Measurements from ENCODE around the gene PAK5. TPM values are rescaled to one million over a fixed set of nuclear protein-coding genes. Genes with fewer than 3 reads are reported as not detected.

PAK5 gene
- total RNA-seq, 2 experiments from 2014 or later: not detected

DNA sequence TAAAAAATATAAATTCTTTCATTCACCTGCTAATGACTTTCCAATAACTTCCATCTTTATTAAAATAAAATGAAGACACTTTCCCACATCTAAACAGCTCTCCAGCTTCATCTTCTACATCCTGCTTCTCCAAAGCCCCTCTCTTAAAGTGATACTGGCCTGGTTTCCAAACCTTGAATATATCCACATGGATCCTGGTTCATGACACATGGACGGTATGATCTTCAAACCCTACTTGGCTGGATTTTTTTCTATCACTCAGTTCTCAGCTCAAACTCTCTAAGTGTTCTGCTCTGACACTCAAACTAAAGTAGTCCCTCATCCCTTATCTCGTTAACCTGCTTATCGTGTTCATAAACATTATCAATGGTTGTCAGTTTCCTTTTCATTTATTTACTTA, 128.2 kb downstream of the PAK5 start:
- DNase-seq: no peak
- H3K4me3 Mint-ChIP-seq: no peak overlapping the region
- CTCF ChIA-PET: no interaction called here
- intact Hi-C loops (cut with micrococcal nuclease): no loop called here
- peaks cover 2% of the 10 kb centered on the region for H3K9me3 Mint-ChIP-seq
- H3K27ac Mint-ChIP-seq: no peak overlapping the region
- H3K27me3 Mint-ChIP-seq (ENCODE audit: low read depth): no peaks in the 10 kb centered on the region
- no peaks in the 10 kb centered on the region for H3K36me3 Mint-ChIP-seq (ENCODE audit: low read depth)
- no peaks in the 10 kb centered on the region for H3K4me1 Mint-ChIP-seq (ENCODE audit: low read depth)

DNA sequence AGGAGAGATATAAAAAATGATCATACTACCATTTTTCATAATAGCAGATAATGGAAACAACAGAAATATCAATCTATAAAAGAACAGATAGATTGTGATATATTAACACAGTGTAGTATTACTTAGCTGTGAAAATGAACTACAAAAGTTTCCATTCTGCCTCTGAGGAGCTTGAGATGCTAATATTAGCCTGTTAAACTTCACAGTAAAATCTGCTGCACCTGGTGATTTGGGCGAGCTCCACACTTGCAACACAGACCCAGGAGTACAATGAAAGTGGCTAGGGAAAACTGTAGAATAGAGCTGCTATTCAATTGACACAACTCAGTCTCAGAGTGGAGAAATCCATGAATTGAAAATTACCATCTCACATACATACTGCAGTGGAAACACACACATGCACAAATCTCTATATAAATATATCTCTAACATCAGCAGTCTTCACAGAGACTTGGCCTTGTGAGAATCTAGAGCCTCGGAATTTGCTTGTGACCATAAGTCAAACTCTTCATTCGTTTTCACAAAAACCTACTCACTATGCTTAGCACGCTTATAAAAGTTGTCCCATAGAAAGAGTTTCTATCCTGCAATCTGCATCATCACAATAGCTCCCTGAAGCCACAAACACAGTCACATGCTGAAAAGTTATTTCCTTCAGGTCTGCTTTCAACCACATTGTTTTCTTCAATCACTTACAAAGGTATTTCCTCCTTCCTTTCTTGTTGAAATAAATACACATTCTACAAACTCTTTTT, 133.0 kb downstream of the PAK5 start:
- intact Hi-C loops (cut with micrococcal nuclease): no loop called here

DNA sequence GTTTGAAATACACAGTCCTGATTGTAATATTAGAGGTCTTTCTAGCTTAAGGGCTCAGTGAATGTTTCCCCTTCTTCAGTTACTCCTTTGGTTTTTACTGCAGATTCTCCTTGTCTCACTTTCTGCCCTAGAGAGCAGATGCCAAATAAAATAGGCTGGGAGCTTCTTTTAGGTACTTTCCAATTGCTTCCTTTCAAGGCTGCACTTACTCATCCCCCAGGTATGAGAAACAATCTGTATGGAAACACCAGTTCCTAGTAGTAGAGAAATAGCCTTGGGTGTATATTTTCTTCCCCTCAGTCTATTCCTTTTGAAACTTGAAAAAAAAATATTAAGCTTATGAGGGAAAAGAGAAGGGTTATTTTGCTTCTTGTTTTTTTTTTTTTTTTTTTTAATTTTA, 139.7 kb downstream of the PAK5 start:
- H3K4me1 Mint-ChIP-seq (ENCODE audit: low read depth): no peaks in the 10 kb centered on the region
- intact Hi-C loops (cut with micrococcal nuclease): no loop called here
- no peak for DNase-seq
- no peaks in the 10 kb centered on the region for H3K36me3 Mint-ChIP-seq (ENCODE audit: low read depth)
- no peak overlapping the region for H3K27ac Mint-ChIP-seq
- no peak overlapping the region for H3K4me3 Mint-ChIP-seq
- no peaks in the 10 kb centered on the region for H3K27me3 Mint-ChIP-seq (ENCODE audit: low read depth)
- no peaks in the 10 kb centered on the region for H3K9me3 Mint-ChIP-seq
- CTCF ChIA-PET: no interaction called here

More for the DNA sequence above, 133.0 kb downstream of the PAK5 start:
- no peak for DNase-seq
- Mint-ChIP-seq H3K9me3 (peaks cover 2% of the 10 kb centered on the region), H3K36me3 (ENCODE audit: low read depth) (no peaks in the 10 kb centered on the region), H3K27me3 (ENCODE audit: low read depth) (no peaks in the 10 kb centered on the region), H3K4me3 (no peak overlapping the region), H3K4me1 (ENCODE audit: low read depth) (no peaks in the 10 kb centered on the region), H3K27ac (no peak overlapping the region)
- CTCF ChIA-PET: no interaction called here

GRCh38 chr20:9689041-9689440, 149.8 kb downstream of the PAK5 start:
- H3K27me3 Mint-ChIP-seq (ENCODE audit: low read depth): no peaks in the 10 kb centered on the region
- intact Hi-C loops (cut with micrococcal nuclease): no loop called here
- no peaks in the 10 kb centered on the region for H3K9me3 Mint-ChIP-seq
- DNase-seq: no peak
- H3K4me1 Mint-ChIP-seq (ENCODE audit: low read depth): no peaks in the 10 kb centered on the region
- H3K36me3 Mint-ChIP-seq (ENCODE audit: low read depth): no peaks in the 10 kb centered on the region
- H3K4me3 Mint-ChIP-seq: no peak overlapping the region
- no peak overlapping the region for H3K27ac Mint-ChIP-seq
- CTCF ChIA-PET: no interaction called here

- Mint-ChIP-seq H3K4me1 (ENCODE audit: low read depth) (no peaks in the 10 kb centered on the region), H3K4me3 (no peak overlapping the region), H3K9me3 (no peaks in the 10 kb centered on the region), H3K36me3 (ENCODE audit: low read depth) (no peaks in the 10 kb centered on the region), H3K27ac (no peak overlapping the region), H3K27me3 (ENCODE audit: low read depth) (no peaks in the 10 kb centered on the region)
- CTCF ChIA-PET: no interaction called here
- no peak for DNase-seq
- intact Hi-C loops (cut with micrococcal nuclease): no loop called here
These were observed 152.0 kb downstream of the PAK5 start for GRCh38 chr20:9686866-9687265.

- CTCF ChIA-PET: no interaction called here
- Mint-ChIP-seq H3K27me3 (ENCODE audit: low read depth) (no peaks in the 10 kb centered on the region), H3K27ac (no peak overlapping the region), H3K4me1 (ENCODE audit: low read depth) (no peaks in the 10 kb centered on the region), H3K9me3 (no peaks in the 10 kb centered on the region), H3K36me3 (ENCODE audit: low read depth) (no peaks in the 10 kb centered on the region), H3K4me3 (no peak overlapping the region)
- intact Hi-C loops (cut with micrococcal nuclease): no loop called here
- no peak for DNase-seq
These were observed 152.4 kb downstream of the PAK5 start for GRCh38 chr20:9686455-9686854.

- Mint-ChIP-seq H3K27ac (no peak overlapping the region), H3K27me3 (ENCODE audit: low read depth) (no peaks in the 10 kb centered on the region), H3K36me3 (ENCODE audit: low read depth) (no peaks in the 10 kb centered on the region), H3K4me1 (ENCODE audit: low read depth) (no peaks in the 10 kb centered on the region), H3K9me3 (no peaks in the 10 kb centered on the region), H3K4me3 (no peak overlapping the region)
- CTCF ChIA-PET: interaction anchor here (0.7 kb wide), 1 partner anchor 197 kb away, joined by 3 read pairs; no protein-coding TSS in a partner anchor
- intact Hi-C loops (cut with micrococcal nuclease): no loop called here
- no peak for DNase-seq
These were observed 152.9 kb downstream of the PAK5 start for GRCh38 chr20:9686001-9686400.

- H3K4me1 Mint-ChIP-seq (ENCODE audit: low read depth): no peaks in the 10 kb centered on the region
- no peak overlapping the region for H3K4me3 Mint-ChIP-seq
- H3K27ac Mint-ChIP-seq: no peak overlapping the region
- no peaks in the 10 kb centered on the region for H3K9me3 Mint-ChIP-seq
- no peaks in the 10 kb centered on the region for H3K27me3 Mint-ChIP-seq (ENCODE audit: low read depth)
- no peak for DNase-seq
- intact Hi-C loops (cut with micrococcal nuclease): no loop called here
- CTCF ChIA-PET: no interaction called here
- H3K36me3 Mint-ChIP-seq (ENCODE audit: low read depth): no peaks in the 10 kb centered on the region
These were observed 153.9 kb downstream of the PAK5 start for GRCh38 chr20:9685011-9685410.

- H3K36me3 Mint-ChIP-seq (ENCODE audit: low read depth): no peaks in the 10 kb centered on the region
- H3K4me3 Mint-ChIP-seq: no peak overlapping the region
- no peaks in the 10 kb centered on the region for H3K27me3 Mint-ChIP-seq (ENCODE audit: low read depth)
- CTCF ChIA-PET: no interaction called here
- no peak overlapping the region for H3K27ac Mint-ChIP-seq
- DNase-seq: no peak
- H3K4me1 Mint-ChIP-seq (ENCODE audit: low read depth): no peaks in the 10 kb centered on the region
- peaks cover 2% of the 10 kb centered on the region for H3K9me3 Mint-ChIP-seq
- intact Hi-C loops (cut with micrococcal nuclease): no loop called here
These were observed 161.7 kb downstream of the PAK5 start for GRCh38 chr20:9677100-9677623.

- no peaks in the 10 kb centered on the region for H3K4me1 Mint-ChIP-seq (ENCODE audit: low read depth)
- H3K4me3 Mint-ChIP-seq: no peak overlapping the region
- H3K27ac Mint-ChIP-seq: no peak overlapping the region
- CTCF ChIA-PET: no interaction called here
- intact Hi-C loops (cut with micrococcal nuclease): no loop called here
- H3K36me3 Mint-ChIP-seq (ENCODE audit: low read depth): no peaks in the 10 kb centered on the region
- H3K27me3 Mint-ChIP-seq (ENCODE audit: low read depth): no peaks in the 10 kb centered on the region
- peaks cover 7% of the 10 kb centered on the region for H3K9me3 Mint-ChIP-seq
- DNase-seq: no peak
These were observed 165.9 kb downstream of the PAK5 start for GRCh38 chr20:9672981-9673380.

- intact Hi-C loops (cut with micrococcal nuclease): no loop called here
- CTCF ChIA-PET: no interaction called here
- no peaks in the 10 kb centered on the region for H3K4me1 Mint-ChIP-seq (ENCODE audit: low read depth)
These were observed 166.8 kb downstream of the PAK5 start for GRCh38 chr20:9672027-9672426.

GRCh38 chr20:9668381-9668780, 170.5 kb downstream of the PAK5 start:
- H3K4me1 Mint-ChIP-seq (ENCODE audit: low read depth): no peaks in the 10 kb centered on the region
- CTCF ChIA-PET: no interaction called here

More at GRCh38 chr20:9672027-9672426, 166.8 kb downstream of the PAK5 start:
- peaks cover 7% of the 10 kb centered on the region for H3K9me3 Mint-ChIP-seq
- no peak overlapping the region for H3K4me3 Mint-ChIP-seq
- no peaks in the 10 kb centered on the region for H3K27me3 Mint-ChIP-seq (ENCODE audit: low read depth)
- H3K27ac Mint-ChIP-seq: no peak overlapping the region
- DNase-seq: no peak
- H3K36me3 Mint-ChIP-seq (ENCODE audit: low read depth): no peaks in the 10 kb centered on the region

DNA sequence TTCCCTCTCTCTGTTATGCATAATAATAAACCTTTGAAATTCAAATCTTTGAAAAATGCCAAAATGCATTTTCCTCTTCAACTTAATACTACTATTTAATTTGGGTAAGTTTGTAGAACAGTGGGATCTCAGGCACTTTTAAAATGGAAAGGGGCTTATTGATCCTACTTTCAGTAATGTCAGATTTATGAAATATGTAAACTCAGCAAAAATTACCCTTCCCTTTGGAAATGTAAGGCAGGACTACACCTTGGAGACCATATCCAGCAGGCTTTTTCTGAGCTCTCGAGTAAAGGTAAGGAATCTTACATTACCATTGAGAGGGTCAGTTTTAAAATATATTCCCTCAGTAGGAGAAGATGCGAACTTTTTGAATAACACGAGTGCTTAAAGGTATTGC, 175.5 kb downstream of the PAK5 start:
- Mint-ChIP-seq H3K4me1 (ENCODE audit: low read depth) (no peaks in the 10 kb centered on the region), H3K27me3 (ENCODE audit: low read depth) (no peaks in the 10 kb centered on the region), H3K9me3 (peaks cover 1% of the 10 kb centered on the region), H3K36me3 (ENCODE audit: low read depth) (no peaks in the 10 kb centered on the region), H3K27ac (no peak overlapping the region), H3K4me3 (no peak overlapping the region)
- CTCF ChIA-PET: no interaction called here
- DNase-seq: no peak
- intact Hi-C loops (cut with micrococcal nuclease): no loop called here

More at GRCh38 chr20:9668381-9668780, 170.5 kb downstream of the PAK5 start:
- peaks cover 5% of the 10 kb centered on the region for H3K9me3 Mint-ChIP-seq
- no peaks in the 10 kb centered on the region for H3K36me3 Mint-ChIP-seq (ENCODE audit: low read depth)
- no peak overlapping the region for H3K4me3 Mint-ChIP-seq
- H3K27ac Mint-ChIP-seq: no peak overlapping the region
- intact Hi-C loops (cut with micrococcal nuclease): no loop called here
- DNase-seq: no peak
- H3K27me3 Mint-ChIP-seq (ENCODE audit: low read depth): no peaks in the 10 kb centered on the region
